LNCAP (cell line): ENCODE data around the gene CBFB.

Experiments
- TF ChIP-seq, protein P1 (sequence below): fragments of 450-650 bp; IDR thresholded peaks from 2 replicates; pipeline ENCODE4 v1.5.1; 2017; ENCODE audit warnings: mild to moderate bottlenecking

CBFB gene

DNA sequence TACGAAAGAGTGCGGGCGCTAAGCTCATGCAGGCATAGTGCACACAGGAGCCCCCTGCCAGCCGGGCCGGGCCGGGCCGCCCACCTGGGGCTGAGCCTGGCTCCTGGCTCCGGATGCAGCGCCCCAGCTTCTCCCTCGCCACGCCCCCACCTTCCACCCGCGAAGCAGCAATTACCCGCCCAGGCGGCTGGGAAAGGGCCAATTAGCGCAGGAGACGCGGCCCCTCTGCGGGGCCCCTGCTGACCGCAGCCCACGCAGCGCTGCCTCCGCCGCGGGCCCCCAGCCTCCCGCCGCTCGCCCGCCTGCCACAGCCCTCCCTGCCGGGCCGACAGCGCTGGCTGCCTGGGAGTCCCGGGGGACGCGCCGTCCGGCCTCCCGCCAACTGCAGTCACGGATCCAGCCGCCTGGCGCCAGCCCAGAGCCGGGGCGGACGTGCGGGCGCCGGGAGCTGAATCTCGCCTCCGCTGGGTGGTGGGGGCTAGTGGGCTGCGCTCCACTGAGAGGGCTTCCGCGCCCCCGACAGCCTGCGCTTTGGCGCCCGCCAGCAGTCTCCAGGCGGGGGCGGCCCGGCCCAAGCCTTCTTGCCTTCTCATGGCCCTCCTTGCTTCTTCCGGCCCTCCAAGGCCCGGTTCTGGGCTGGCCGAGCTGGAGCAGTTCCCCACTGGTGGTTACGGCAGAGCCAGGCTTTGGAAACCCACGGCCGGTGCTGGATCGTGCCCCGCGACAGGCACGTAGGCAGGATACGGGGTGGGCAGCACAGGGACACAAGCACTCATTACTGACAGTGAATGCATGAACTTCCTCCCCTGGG, 14.9 kb upstream of the CBFB start:
- TF ChIP-seq, protein P1, sequence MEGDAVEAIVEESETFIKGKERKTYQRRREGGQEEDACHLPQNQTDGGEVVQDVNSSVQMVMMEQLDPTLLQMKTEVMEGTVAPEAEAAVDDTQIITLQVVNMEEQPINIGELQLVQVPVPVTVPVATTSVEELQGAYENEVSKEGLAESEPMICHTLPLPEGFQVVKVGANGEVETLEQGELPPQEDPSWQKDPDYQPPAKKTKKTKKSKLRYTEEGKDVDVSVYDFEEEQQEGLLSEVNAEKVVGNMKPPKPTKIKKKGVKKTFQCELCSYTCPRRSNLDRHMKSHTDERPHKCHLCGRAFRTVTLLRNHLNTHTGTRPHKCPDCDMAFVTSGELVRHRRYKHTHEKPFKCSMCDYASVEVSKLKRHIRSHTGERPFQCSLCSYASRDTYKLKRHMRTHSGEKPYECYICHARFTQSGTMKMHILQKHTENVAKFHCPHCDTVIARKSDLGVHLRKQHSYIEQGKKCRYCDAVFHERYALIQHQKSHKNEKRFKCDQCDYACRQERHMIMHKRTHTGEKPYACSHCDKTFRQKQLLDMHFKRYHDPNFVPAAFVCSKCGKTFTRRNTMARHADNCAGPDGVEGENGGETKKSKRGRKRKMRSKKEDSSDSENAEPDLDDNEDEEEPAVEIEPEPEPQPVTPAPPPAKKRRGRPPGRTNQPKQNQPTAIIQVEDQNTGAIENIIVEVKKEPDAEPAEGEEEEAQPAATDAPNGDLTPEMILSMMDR: no peak

DNA sequence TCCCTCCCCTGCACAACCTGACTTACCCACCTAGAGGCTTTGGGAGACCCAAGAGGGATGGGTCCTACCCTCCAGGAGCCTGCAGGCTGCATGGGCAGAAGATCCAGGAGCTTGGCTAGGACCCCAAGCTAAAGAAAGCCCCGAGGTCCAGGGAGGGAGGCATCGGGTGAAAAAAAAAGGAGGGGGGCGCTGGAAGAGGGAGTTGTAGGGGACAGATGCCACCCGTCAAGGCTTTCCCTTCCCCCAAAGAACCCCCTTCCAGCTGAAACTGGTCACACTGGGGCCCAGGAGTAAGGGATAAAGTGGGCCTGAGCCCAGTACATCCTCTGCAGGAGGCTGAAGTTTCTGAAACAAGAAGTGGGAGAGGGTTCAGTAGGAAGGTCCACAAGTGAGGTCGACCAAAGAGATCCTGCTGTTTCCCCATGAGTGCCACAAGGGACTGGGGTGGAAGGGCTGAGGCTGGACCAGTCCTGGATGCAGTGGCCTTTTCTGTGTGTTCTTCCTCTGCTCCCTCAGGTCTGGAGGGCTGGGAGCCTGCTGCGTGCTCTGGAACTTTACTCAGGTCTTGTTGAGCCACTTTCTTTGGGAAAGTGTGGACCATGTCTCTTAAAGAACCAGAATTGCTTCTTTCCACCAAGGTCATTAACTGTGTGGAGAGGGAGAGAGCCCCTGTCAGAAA, 14.2 kb upstream of the CBFB start:
- TF ChIP-seq, protein P1: no peak

DNA sequence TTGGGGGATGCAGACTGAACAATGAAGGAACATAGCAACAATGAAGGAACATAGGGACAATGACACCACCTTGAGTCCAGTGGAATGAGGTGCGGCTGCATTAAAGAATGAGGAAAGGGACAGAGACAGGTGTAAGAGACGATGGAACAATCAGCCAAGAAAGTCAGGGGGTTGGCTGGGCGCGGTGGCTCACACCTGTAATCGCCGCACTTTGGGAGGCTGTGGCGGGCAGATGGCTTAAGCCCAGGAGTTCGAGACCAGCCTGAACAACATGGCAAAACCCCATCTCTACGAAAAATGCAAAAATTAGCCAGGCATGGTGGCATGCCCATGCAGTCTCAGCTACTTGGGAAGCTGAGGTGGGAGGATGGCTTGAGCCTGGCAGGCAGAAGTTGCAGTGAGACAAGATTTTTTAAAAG, 13.6 kb upstream of the CBFB start:
- TF ChIP-seq, protein P1: no peak

DNA sequence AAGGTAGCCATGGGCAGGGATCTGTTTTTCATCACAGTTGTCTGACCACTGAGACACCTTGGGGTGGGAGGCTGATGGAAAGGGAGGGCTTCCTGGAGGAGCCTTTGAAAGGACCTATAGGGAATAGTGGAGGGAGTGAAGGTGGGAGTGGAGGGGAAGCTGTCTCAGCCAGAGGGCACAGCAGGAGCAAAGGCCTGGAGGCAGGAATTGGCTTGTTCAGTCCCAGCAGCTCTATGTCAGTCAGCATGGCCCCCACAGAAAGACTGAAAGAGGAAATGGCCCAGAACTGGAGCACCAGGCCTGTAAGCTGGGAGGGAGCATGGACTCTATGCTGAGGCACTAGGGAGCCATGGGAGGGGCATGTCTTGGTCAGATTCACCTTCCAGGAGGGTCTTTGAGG, 12.8 kb upstream of the CBFB start:
- TF ChIP-seq, protein P1: no peak

DNA sequence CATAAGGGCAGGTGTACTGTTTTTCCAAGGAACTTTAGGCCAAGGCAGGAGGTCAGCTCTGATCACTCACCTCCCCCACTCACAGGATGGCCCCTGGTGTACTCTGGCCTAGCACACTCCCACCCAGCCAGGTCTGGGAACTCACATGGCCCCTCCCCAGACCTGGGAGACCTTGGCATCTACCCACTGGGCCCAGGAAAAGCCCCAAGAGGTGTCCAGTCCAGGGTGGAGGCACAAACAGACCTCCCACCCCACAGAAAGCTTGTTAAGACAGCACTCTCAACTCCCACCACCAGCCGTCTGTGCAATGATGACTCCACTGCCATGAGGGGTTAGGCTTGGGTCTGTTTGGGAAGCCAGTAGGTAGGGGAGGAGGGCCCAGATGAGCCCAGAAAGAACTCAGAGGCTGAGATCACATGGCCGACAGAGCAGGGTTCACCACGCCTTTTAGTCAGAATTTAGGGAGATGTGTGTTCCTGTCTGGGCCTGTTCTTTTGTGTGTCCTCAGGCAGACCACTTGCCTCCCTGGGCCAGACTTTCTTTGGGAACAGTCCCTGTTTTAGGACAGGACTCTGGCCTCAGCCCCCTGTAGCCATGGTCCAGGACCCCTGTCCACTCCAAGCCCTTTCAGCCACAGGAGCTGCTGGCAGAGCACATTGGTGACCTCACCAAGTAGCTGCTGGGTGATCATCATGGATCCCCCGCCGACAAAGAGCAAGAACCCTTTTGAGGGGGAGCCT, 12.1 kb upstream of the CBFB start:
- TF ChIP-seq, protein P1: no peak

DNA sequence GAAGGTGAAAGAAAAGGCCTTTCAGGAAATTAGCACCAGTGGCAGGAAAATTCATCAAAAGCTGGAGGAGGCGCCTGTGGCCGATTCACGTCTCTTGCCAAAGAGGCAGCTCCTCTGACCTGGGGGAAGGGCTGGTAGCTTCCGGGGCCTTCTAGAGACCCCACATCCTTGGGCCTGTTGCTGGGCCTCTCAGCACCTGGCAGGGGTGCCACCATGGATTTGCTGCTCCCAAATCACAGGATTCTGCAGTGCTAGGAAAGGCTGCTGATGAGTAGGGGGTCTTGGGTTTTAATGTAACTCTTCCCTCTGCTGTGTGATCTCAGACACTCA, 11.6 kb upstream of the CBFB start:
- TF ChIP-seq, protein P1: no peak

DNA sequence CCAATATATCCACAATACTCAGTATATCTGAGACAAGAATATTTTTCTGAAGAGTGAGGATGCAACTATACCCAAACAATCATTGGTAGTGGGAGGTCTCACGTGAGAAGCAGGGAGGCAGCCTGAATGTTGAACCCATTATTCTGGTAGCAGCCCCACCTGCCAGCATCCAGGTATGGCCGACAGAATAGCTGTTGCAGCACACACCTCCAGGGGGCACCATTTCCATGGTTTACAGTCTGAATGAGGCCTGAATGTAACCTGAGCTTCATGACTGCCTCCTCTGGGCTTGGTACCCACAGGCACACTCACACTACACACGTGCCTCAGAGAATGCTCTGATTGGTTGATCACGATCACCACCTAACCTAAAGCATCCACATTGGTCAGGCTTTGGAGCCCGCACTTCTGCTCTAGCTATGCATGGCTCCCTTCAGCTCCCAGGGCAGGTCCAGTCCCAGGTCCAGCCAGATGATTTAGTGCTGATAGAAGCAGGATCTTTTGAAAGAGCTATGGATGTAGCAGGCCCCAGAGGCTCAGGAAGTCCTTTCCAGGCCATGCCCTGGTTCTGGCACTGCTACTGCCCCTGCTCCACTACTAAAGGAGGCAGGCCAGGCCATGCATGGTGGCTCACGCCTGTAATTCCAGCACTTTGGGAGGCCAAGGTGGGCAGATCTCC, 11.0 kb upstream of the CBFB start:
- TF ChIP-seq, protein P1: peak; percentile 84
